T47D (cell line): ENCODE measurements around the gene TAS1R3.

Experiments
- DNase-seq, 2 experiments: peaks; one replicate each; pipeline versions ENCODE4 v3.0.0 to v3.0.0-alpha.2; 2011 to 2012; ENCODE audit warnings: low read depth in 1 of 2, low spot score in 1 of 2
- JUND ChIP-seq: IDR thresholded peaks from 2 replicates; pipeline ENCODE4 v1.6.1; 2012; ENCODE audit warnings: low read depth
- in situ Hi-C: cut with HindIII; loops from 2 replicates; pipeline ENCODE4 v1.10.0; 2016; ENCODE audit warnings: low sequenced_read_pairs, low pct_unique_long_range_greater_than_20kb

Gene TAS1R3

GRCh38 chr1:1352786-1353388 lies 21.8 kb downstream of the TAS1R3 start:
- DNase-seq = no peak
- in situ Hi-C loops = no loop called here
- no peak for TF ChIP-seq JUND

DNA sequence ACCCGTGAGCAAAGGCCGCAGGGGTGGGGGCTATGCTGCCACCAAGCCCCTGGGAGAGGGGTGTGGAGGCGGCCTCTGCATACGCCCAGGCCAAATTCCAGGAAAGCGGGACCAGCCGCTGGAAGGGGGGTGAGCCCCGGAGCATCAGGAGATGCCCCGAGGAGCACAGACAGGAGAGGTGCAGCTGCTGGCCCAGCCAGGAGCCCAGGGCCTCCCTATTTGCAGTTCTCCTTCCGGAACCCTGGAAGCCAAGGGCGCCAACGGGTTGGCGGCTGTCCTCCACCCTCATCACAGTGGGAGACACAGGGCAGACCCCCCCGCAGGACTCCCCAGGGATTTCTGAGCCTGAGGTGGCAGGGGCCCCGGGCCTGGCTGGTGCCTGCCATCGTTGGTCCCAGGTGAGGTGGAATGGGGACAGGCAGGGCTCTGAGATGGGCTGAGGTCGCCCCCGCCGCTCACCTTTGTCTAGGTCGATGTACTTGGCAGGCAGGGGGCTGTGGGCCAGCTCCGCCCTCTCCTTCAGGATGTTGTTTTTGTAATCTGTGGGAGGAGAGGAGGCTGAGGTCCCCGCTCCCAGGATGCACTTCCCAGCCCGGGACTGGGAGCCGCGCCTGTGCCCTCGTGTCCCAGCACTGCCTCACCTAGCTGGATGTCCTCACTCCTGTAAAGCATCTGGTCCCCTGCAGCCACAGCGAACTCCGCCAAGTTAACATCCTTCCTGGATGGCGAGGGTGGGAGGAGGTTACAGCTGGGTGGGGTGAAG lies 22.5 kb downstream of the TAS1R3 start:
- TF ChIP-seq JUND = no peak
- DNase-seq = no peak
- in situ Hi-C loops = no loop called here

GRCh38 chr1:1354271-1355247 lies 23.5 kb downstream of the TAS1R3 start:
- no peak for DNase-seq
- in situ Hi-C loops = no loop called here

DNA sequence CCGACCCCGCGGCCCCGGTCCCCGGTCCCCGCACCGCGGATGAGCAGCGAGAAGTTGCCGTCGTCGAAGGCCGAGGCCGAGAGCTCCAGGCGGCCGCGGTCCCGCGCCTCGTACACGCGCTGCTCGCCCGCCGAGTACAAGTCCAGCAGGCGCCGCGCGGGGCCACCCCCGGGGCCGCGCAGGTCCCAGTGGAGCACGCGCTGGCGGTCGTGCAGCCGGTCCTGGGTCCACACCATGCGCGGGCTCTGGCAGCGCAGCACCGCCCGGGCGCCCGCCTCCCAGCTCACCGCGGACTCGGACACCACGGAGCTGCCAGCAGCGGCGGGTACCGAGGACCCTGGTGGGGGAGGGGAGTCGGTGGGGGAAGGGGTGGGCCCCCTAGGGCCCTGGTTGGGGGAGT lies 24.3 kb downstream of the TAS1R3 start:
- DNase-seq = peak; percentile 50 to 60

More at GRCh38 chr1:1354271-1355247, 23.5 kb downstream of the TAS1R3 start:
- TF ChIP-seq JUND = no peak

DNA sequence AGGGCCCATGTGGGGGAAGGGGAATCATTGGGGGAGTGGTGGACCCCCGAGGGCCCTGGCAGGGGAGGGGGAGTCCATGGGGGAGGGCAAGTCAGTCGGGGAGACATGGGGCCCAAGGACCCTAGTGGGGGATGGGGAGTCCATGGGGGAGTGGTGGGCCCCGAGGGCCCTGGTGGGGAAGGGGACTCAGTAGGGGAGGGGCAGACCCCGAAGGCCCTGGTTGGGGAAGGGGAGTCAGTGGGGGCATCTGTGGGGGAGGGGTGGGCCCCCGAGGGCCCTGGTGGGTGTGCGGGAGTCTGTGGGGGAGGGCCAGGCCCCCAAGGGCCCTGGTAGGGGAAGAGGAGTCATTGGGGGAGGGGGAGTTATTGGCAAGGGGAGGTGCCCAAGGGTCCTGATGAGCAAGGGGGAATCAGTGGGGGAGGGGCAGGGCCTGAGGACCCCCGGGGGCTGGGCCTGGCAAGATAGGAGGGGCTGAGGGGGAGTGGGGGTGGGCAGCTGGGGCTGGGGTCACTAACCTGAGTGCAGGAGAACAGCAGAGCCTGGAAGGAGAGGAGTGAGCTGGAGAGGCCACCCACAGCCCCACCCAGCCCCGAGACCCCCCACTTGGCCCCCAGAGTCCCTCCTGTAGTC lies 25.2 kb downstream of the TAS1R3 start:
- in situ Hi-C loops = no loop called here
- DNase-seq = no peak
- TF ChIP-seq JUND = no peak

More for the DNA sequence above, 24.3 kb downstream of the TAS1R3 start:
- in situ Hi-C loops = no loop called here
- no peak for TF ChIP-seq JUND

GRCh38 chr1:1356796-1357401 lies 25.8 kb downstream of the TAS1R3 start:
- no peak for TF ChIP-seq JUND
- in situ Hi-C loops = no loop called here
- no peak for DNase-seq

- no peak for DNase-seq
- in situ Hi-C loops = no loop called here
- no peak for TF ChIP-seq JUND
Measured at GRCh38 chr1:1357871-1358432, 26.9 kb downstream of the TAS1R3 start.

DNA sequence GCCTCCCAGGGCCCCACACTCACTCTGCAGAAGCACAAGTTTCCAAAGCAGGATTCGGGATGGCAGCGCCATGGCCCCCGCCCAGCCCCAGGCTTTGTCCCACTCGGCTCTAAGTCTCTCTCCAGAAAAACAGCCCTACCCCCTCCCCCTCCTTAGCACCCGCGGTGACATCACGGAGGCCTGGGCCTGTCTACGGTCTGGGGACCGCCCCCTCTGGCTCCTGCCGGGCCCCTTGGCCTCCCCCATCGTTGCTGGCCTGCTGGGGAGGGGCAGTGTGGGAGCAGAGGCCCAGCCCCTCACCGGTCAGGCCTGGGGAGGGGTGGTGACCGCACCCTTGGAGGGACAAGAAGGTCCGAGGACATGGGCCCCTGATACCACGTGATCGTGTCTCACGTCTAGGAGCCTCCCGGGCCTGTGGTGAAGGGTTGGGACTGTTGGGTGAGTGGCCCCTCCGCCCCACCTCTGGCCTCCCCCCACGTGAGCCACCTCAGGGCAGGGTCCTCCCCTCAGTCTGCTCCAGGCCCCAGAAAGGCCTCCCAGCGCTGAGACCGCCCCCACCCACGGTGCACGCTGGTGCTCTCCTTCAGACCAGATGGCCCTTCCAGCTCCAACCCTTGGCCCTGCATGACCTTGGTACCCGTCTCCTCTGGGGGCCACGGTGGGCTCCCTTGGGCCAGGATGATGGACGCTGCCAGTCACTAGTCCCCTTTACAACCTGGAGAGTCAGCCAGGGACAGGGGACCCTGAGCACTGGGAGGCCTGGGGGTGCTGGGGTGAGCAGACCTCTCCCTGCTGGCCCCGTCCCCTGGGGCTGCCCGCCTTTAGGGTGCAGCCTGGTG lies 27.6 kb downstream of the TAS1R3 start, which contains the start of gene MXRA8:
MXRA8 (minus strand) TSS at position 123 of the 839 bp plus-strand sequence; CDS start at position 72, 51 bp downstream.
- peak in 1 of 2 experiments; percentile 69 for DNase-seq
- no peak for TF ChIP-seq JUND

DNA sequence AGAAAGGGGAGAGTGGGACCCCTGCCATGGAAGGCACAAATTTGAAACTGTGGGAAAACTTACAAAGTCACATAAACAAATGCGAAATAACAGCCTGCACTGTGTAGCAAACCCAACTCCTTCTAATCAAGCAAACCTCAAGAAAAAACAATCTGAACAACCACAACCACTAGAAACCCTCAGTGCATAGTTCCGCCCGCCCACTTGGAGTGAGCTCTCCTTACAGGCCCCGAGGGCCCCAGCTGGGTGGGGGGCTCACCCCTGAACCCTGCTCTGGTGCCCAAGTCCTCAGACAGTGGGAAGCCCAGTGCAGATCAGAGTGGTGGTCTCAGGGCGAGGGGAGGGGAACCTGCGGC lies 28.2 kb downstream of the TAS1R3 start:
- DNase-seq = no peak
- TF ChIP-seq JUND = no peak
- in situ Hi-C loops = no loop called here

More for the DNA sequence above, 27.6 kb downstream of the TAS1R3 start, which contains the start of gene MXRA8:
- in situ Hi-C loops = no loop called here

GRCh38 chr1:1359664-1360468 lies 28.8 kb downstream of the TAS1R3 start:
- in situ Hi-C loops = no loop called here
- DNase-seq = peak in 1 of 2 experiments; percentile 64
- no peak for TF ChIP-seq JUND
